HG02973 (cell line): ENCODE results near the gene GATD1.

Experiments
- ATAC-seq: cut with Tn5 transposase; IDR thresholded peaks from one replicate; pipeline ENCODE4 v1.9.1; 2021; ENCODE audit warnings: moderate library complexity; ENCODE audit not compliant: unreplicated experiment

GATD1 gene

DNA sequence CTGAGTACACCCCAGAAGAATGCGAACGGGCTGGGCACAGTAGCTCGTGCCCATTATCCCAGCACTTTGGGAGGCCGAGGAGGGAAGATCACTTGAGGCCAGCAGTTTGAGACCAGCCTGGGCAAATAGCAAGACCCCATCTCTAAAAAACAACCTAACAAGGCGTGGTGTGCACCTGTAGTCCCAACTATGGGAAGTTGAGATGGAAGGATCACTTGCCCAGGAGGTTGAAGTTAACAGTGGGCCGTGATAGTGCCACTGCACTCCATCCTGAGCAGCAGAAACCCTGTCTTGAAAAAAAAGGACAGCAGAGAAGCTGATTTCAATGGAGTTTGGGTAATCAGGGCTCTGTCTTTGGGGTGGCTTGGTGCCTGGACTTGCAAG, 35.8 kb upstream of the GATD1 start:
- ATAC-seq, result no peak

DNA sequence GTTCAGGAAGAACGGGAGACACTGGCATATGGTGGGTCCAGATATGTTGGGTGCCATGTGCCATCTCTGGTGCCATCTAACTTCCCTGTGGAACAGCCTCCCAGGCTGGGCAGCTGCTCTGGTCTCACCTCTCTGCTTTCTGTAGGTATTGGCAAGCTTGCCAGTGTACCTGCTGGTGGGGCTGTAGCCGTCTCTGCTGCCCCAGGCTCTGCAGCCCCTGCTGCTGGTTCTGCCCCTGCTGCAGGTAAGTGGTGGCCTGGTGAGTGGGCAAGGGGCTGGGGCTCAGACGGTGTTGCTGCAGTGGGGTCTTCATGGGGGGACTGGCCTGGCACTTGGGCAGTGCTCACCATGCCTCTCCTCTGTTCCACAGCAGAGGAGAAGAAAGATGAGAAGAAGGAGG, 35.1 kb upstream of the GATD1 start:
- ATAC-seq, result no peak

- no peak for ATAC-seq
Measured at GRCh38 chr11:811446-812245, 34.4 kb upstream of the GATD1 start.

GRCh38 chr11:810040-810567, 32.8 kb upstream of the GATD1 start:
- ATAC-seq, result peak; percentile 13

DNA sequence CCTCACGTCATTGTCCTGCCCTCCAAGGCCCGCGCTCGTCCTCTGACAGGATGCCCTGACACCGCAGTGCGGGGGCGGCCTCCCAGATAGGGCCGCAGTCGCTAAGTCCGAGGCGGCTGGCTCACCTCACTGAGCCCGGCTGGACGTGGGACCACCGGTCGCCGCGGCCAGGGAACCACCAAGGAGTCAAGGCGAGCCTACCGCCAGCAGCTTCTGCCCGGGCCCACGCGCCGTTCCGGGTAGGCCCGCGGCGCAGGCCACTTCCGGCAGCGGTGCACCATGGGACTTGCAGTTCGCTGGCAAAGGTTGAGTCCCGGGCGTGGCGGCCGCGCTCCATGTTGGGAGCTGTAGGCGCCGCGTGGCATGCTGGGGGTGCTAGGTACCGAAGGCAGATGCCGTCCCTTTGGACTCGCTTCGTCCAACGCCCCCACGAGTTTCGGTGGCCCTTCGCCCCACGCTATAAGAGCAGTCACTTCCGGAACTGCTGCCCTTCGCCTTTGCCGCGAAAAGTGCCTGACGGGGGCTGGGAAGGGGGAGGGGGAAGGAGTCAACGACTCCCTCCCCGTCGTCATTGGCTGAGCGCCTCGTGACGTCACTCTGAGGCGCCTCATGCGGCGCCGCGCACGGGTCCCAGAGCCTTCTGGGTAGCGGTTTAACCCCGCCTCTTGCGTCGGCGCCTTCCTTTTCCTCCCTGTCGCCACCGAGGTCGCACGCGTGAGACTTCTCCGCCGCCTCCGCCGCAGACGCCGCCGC, 32.2 kb upstream of the GATD1 start, which contains the start of gene RPLP2:
Gene RPLP2 (plus strand): TSS at position 681 of the 753 bp plus-strand sequence. CDS start 268 bp downstream, outside the sequence.
- ATAC-seq, result peak; percentile 70

DNA sequence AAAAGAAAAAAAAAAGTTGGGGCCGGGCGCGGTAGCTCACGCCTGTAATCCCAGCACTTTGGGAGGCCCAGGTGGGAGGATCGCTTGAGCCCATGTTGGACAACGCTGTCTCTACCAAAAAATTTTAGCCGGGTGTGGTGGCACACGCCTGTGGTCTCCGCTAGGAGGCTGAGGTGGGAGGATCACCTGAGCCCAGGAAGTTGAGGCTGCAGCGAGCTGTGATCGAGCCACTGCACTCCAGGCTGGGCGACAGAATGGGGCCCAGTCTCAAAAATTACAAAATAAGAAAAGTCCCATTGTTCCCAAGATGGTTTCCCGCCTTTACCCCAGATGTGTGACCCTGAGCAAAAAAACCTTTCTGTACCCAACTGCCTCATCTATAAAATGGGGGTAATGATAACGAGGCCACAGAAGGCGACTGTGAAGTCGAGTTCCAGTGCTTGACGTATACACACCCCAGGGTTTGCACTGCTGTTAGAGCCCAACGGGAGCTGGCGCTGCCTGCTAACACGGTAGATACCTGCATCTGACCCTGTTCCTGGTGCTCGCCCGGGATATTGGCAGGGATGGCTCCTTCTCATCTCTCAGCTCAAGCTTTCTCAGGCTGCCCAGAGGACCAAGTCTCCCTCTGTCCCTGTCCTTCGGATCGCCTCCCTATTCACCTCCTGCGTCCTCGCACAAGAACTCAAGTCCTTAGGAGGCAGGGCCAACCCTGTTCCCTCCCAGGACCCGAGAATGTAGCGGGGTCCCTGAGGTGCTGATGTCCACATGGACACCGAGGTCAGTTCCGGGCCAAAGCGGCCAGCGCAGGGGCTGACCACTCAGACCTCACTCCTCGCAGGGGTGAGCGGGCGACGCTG, 31.4 kb upstream of the GATD1 start:
- ATAC-seq, result no peak

DNA sequence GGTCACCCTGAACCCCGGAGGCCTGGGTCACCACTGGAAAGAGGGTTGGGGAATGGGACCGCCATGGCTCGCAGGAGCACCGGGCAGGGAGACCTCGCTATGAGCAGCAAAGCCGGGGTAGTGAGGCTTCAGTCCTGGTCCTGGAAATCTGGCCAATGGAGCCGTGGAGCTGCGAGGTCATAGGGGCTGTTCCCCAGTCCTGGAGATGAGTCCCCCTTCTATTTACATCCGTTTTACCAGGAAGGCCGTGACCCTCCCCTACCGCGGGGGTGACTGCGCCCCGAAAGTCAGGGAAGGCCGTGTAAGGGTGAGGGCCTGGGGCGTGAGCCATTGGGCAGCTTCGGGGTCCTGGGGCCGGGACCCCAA, 27.3 kb upstream of the GATD1 start:
- no peak for ATAC-seq

- ATAC-seq, result no peak
Measured at GRCh38 chr11:803770-804598, 26.7 kb upstream of the GATD1 start.

DNA sequence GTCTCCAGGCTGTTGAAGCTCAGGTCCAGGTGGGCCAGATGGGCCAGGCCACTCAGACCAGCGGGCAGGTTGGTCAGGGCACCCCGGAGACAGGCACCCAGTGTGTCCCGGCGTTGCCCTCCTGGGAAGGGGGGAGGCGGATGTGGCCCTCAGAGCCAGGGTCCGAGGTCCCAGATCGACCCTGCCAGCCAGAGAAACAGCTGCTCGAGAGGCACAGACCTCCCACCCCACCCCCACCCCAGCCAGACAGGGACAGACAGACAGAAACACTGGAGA, 26.1 kb upstream of the GATD1 start:
- ATAC-seq, result no peak

- ATAC-seq, result no peak
Measured at GRCh38 chr11:802693-803466, 25.6 kb upstream of the GATD1 start.

GRCh38 chr11:802018-802617, 24.8 kb upstream of the GATD1 start:
- ATAC-seq, result no peak

DNA sequence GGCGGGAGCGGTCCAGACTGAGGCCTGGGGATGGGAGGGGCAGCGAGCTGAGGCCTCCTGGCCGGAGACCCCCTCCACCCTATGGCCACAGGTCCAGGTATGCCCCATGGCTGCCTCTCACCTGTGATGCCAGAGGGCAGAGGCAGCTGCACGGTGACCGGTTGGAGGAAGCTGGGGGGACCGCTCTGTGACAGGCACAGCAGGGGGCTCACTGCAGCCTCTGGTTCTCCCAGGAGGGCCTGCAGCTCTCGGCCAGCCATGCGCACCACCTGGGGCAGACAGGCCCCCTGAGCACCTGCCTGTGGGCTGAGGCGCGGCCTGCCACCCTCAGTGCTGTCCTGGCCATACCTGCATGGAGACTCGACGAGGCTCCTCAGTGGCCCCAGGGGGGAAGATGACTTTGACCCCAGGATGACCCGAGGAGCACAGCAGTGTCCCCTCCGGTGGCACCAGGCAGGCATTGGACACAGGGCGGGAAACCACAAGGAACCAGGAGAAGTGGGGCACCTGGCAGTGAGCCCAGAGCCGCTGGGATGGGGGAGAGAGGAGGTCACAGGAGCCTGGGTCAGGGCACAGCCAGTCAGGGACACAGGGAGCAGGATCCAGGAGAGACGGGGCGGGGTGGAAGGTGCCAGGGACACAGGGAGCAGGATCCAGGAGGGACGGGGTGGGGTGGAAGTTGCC, 24.0 kb upstream of the GATD1 start:
- ATAC-seq, result no peak

GRCh38 chr11:800473-800872, 23.2 kb upstream of the GATD1 start:
- ATAC-seq, result no peak

DNA sequence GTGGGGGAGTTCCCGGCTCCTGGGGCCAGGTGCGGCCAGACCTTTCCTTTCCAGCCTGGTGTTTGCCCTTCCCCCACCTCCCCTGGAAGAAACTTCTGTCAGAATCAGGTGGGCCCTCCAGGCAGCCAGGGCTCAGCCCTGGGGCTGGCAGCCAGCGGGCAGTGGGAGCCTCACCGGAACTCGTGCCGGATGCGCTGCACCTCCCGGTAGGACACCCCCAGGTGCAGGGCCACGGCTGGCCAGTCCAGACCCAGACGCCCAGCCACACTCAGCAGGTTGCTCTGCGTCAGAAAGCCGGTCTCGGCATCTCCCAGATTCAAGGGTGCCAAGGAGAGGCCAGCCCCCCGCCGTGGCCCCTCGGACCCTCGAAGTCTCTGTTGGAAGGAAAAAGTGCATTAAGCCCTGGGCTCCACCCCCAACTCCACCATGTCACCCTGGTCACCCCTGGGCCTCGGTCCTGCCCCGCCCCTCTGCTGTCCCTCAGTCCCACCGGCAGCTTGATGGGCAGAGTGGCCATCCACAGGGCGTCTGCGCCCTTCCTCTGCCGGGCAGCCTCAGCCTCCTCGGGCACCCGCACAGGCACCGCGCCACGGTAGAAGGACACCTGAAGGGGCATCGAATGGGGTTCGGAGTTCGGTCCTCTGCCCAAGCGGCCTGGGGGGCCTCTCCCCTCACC, 22.5 kb upstream of the GATD1 start:
- ATAC-seq, result no peak

DNA sequence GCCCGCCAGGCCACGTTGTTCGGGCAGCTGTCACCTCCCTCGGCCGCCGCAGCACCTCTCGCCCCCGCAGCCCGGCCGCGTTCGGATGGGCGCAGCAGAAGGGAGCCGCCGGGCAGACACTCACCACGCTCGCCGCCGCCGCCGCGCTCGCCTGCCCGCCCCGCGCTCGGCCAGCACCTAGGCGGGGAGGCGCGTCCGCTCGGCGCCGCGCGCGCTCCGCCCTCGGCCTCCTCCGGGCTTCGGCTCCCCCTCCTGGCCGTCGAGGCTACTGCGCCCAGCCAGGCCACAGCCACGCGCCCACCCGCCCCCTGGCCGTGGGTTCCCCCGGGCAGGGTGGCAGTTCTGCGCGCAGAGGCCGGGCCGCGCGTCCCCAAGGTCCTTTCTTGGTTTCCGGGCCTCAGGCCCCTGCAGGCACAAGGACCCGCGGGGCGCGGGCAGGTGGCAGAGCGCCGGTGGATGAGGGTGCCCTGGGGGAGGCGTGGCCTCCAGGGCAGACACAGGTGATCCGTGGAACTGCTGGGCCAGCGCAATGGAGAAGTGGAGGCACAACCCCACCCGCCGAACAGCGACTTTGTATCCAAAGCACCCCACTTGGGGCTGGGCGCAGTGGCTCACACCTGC, 20.9 kb upstream of the GATD1 start, which contains the start of gene SLC25A22:
Gene SLC25A22 (minus strand): TSS at position 189 of the 621 bp plus-strand sequence. CDS start 3,275 bp downstream, outside the sequence.
- ATAC-seq, result peak; percentile 40

GRCh38 chr11:797296-798092, 20.2 kb upstream of the GATD1 start:
- ATAC-seq, result peak; percentile 37
